ENCODE data around the gene NT5C2.

Gene NT5C2

GRCh38 chr10:103095005-103095404 is 98.1 kb downstream of the NT5C2 start:
- POLR2A ChIA-PET: no interaction called here
- no peak for DNase-seq (ENCODE audit: extremely low spot score)
- no peak for TF ChIP-seq CTCF (IDR thresholded peaks at IDR 0.05; ENCODE audit: control extremely low read depth, extremely low read depth, low read depth, missing control alignments)
- CTCF ChIA-PET: interaction anchor here (1.0 to 1.9 kb wide), 5 partner anchors 10 to 260 kb away, joined by 3 to 6 read pairs (median 4); partner anchors contain the start of gene CNNM2

- TF ChIP-seq CTCF (IDR thresholded peaks at IDR 0.05; ENCODE audit: control extremely low read depth, extremely low read depth, low read depth, missing control alignments): no peak
- POLR2A ChIA-PET: no interaction called here
- CTCF ChIA-PET: interaction anchor here (1.2 to 1.8 kb wide), 2 partner anchors 8 to 13 kb away, joined by 3 to 4 read pairs; no protein-coding TSS in a partner anchor
- no peak for DNase-seq (ENCODE audit: extremely low spot score)
Measured at GRCh38 chr10:103090911-103091310, 102.2 kb downstream of the NT5C2 start.

- POLR2A ChIA-PET: no interaction called here
- CTCF ChIA-PET: no interaction called here
- no peak for DNase-seq (ENCODE audit: extremely low spot score)
- no peak for TF ChIP-seq CTCF (IDR thresholded peaks at IDR 0.05; ENCODE audit: control extremely low read depth, extremely low read depth, low read depth, missing control alignments)
Measured at GRCh38 chr10:103089493-103089892, 103.6 kb downstream of the NT5C2 start.

GRCh38 chr10:103086799-103087198 is 106.3 kb downstream of the NT5C2 start:
- TF ChIP-seq CTCF (IDR thresholded peaks at IDR 0.05; ENCODE audit: control extremely low read depth, extremely low read depth, low read depth, missing control alignments): peak; percentile 5
- DNase-seq (ENCODE audit: extremely low spot score): no peak
- ChIA-PET POLR2A (interaction anchor here (0.7 kb wide), 1 partner anchor 12 kb away, joined by 3 read pairs; no protein-coding TSS in a partner anchor), CTCF (interaction anchor here (1.0 to 1.9 kb wide), 6 partner anchors 9 to 348 kb away, joined by 3 to 4 read pairs (median 4); no protein-coding TSS in a partner anchor)

- POLR2A ChIA-PET: no interaction called here
- no peak for TF ChIP-seq CTCF (IDR thresholded peaks at IDR 0.05; ENCODE audit: control extremely low read depth, extremely low read depth, low read depth, missing control alignments)
- no peak for DNase-seq (ENCODE audit: extremely low spot score)
- CTCF ChIA-PET: interaction anchor here (1.0 to 1.9 kb wide), 5 partner anchors 8 to 348 kb away, joined by 3 to 4 read pairs (median 4); no protein-coding TSS in a partner anchor
Measured at GRCh38 chr10:103086261-103086660, 106.8 kb downstream of the NT5C2 start.

GRCh38 chr10:103083977-103084320 is 109.1 kb downstream of the NT5C2 start:
- POLR2A ChIA-PET: no interaction called here
- DNase-seq (ENCODE audit: extremely low spot score): no peak
- CTCF ChIA-PET: interaction anchor here (2.2 kb wide), 1 partner anchor 160 kb away, joined by 8 read pairs; no protein-coding TSS in a partner anchor
- TF ChIP-seq CTCF (IDR thresholded peaks at IDR 0.05; ENCODE audit: control extremely low read depth, extremely low read depth, low read depth, missing control alignments): no peak

Measured in GM10248 (cell line).